Measurements from ENCODE around the gene TEKT2.

DNA sequence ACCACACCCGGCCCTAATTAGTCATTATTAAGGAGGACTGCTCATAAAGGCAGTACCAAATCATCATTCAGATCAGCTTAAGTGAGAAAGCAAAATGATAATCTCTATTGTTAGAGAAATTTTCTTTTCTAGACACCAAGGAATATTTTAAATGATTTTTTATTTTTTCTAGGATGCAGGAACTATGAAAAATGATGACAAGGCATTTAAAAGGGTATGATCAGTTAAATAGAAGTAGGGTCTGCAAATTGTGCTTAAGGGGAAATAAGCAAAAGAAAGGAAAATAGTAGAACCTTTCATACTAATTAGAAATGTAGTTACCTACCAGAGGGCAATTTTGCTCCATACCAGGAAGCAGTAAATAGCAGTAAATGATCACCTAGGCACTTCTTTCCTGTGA, 21.6 kb upstream of the TEKT2 start:
- TF ChIP-seq POLR2A (IDR thresholded peaks at IDR 0.05; ENCODE audit: low read depth, low read length) (no peak), POLR2AphosphoS5 (IDR thresholded peaks at IDR 0.05; ENCODE audit: low read depth, low read length) (no peak), TAF1 (IDR thresholded peaks at IDR 0.05; ENCODE audit: borderline replicate concordance, low read depth, low read length) (no peak)

Data from GM12892 (cell line).